Stimulated activated CD8-positive, alpha-beta memory T cell treated with anti-CD3 and anti-CD28 coated beads, Interleukin-12 subunit alpha, Interleukin-12 subunit beta, amount 100 ng/mL, for 1 hour (primary cell): ENCODE data around the gene TRMT1.
"Not testable (repeated sequence)": the region's sequence is repeated elsewhere in the genome, so short reads cannot be mapped to it uniquely, and the experiment has no call there.

ENCODE experiments used
- DNase-seq: peaks from one replicate; pipeline ENCODE4 v3.0.0-alpha.2; 2020; ENCODE audit warnings: low read depth

The TRMT1 gene

GRCh38 chr19:13116282-13117175 lies at the start of gene TRMT1:
TSS of gene TRMT1 (minus strand) at chr19:13116740. CDS start at chr19:13116399, 341 bp downstream.
- DNase-seq = peak; percentile 81

GRCh38 chr19:13166151-13166550 lies 49.6 kb upstream of the TRMT1 start:
- DNase-seq = not testable (repeated sequence)

GRCh38 chr19:13165162-13165997 lies 48.8 kb upstream of the TRMT1 start:
- DNase-seq = no peak

- no peak for DNase-seq
These were observed 48.0 kb upstream of the TRMT1 start for GRCh38 chr19:13164343-13165161.

GRCh38 chr19:13163609-13164342 lies 47.2 kb upstream of the TRMT1 start:
- DNase-seq = no peak

- DNase-seq = peak; percentile 68
These were observed 46.4 kb upstream of the TRMT1 start for GRCh38 chr19:13162724-13163608.

GRCh38 chr19:13160557-13160956 lies 44.0 kb upstream of the TRMT1 start:
- no peak for DNase-seq

GRCh38 chr19:13159713-13160112 lies 43.2 kb upstream of the TRMT1 start:
- DNase-seq = no peak

GRCh38 chr19:13155472-13156359 lies 39.2 kb upstream of the TRMT1 start:
- DNase-seq = peak; percentile 57

GRCh38 chr19:13154911-13155471 lies 38.5 kb upstream of the TRMT1 start:
- peak; percentile 67 for DNase-seq

GRCh38 chr19:13154241-13154778 lies 37.8 kb upstream of the TRMT1 start:
- no peak for DNase-seq

- DNase-seq = no peak
These were observed 37.2 kb upstream of the TRMT1 start for GRCh38 chr19:13153569-13154240.

GRCh38 chr19:13152974-13153568 lies 36.5 kb upstream of the TRMT1 start:
- peak; percentile 98 for DNase-seq

- DNase-seq = no peak
These were observed 35.9 kb upstream of the TRMT1 start for GRCh38 chr19:13152356-13152973.

- peak; percentile 92 for DNase-seq
These were observed 35.2 kb upstream of the TRMT1 start for GRCh38 chr19:13151605-13152355.

- DNase-seq = no peak
These were observed 34.5 kb upstream of the TRMT1 start for GRCh38 chr19:13150931-13151604.
